ENCODE data around the gene TSPEAR.
A peak's percentile ranks its signal among the peaks of the same experiment; 100 is the strongest.

TSPEAR gene

GRCh38 chr21:44502171-44502958, 209.0 kb downstream of the TSPEAR start:
- DNase-seq (ENCODE audit: low read depth) = no peak

GRCh38 chr21:44500111-44500510, 211.3 kb downstream of the TSPEAR start:
- no peak for DNase-seq (ENCODE audit: low read depth)

- DNase-seq (ENCODE audit: low read depth) = no peak
Measured at GRCh38 chr21:44499631-44500030, 211.7 kb downstream of the TSPEAR start.

- DNase-seq (ENCODE audit: low read depth) = no peak
Measured at GRCh38 chr21:44499211-44499560, 212.2 kb downstream of the TSPEAR start.

GRCh38 chr21:44498280-44499210, 212.8 kb downstream of the TSPEAR start:
- no peak for DNase-seq (ENCODE audit: low read depth)

GRCh38 chr21:44497703-44498126, 213.7 kb downstream of the TSPEAR start:
- no peak for DNase-seq (ENCODE audit: low read depth)

- DNase-seq (ENCODE audit: low read depth) = no peak
Measured at GRCh38 chr21:44496564-44497550, 214.5 kb downstream of the TSPEAR start.

- DNase-seq (ENCODE audit: low read depth) = no peak
Measured at GRCh38 chr21:44495611-44496563, 215.5 kb downstream of the TSPEAR start.

- DNase-seq (ENCODE audit: low read depth) = no peak
Measured at GRCh38 chr21:44494956-44495355, 216.4 kb downstream of the TSPEAR start.

GRCh38 chr21:44494418-44494817, 217.0 kb downstream of the TSPEAR start:
- DNase-seq (ENCODE audit: low read depth) = no peak

GRCh38 chr21:44492567-44493385, 218.6 kb downstream of the TSPEAR start:
- DNase-seq (ENCODE audit: low read depth) = no peak

GRCh38 chr21:44490816-44491215, 220.6 kb downstream of the TSPEAR start:
- no peak for DNase-seq (ENCODE audit: low read depth)

- no peak for DNase-seq (ENCODE audit: low read depth)
Measured at GRCh38 chr21:44490405-44490804, 221.0 kb downstream of the TSPEAR start.

- DNase-seq (ENCODE audit: low read depth) = no peak
Measured at GRCh38 chr21:44489962-44490361, 221.4 kb downstream of the TSPEAR start.

GRCh38 chr21:44487831-44488230, 223.5 kb downstream of the TSPEAR start:
- no peak for DNase-seq (ENCODE audit: low read depth)

- DNase-seq (ENCODE audit: low read depth) = no peak
Measured at GRCh38 chr21:44486302-44486701, 225.1 kb downstream of the TSPEAR start.

- no peak for DNase-seq (ENCODE audit: low read depth)
Measured at GRCh38 chr21:44485796-44486195, 225.6 kb downstream of the TSPEAR start.

GRCh38 chr21:44485254-44485793, 226.0 kb downstream of the TSPEAR start:
- DNase-seq (ENCODE audit: low read depth) = peak; percentile 17

- no peak for DNase-seq (ENCODE audit: low read depth)
Measured at GRCh38 chr21:44484498-44485253, 226.7 kb downstream of the TSPEAR start.

All from T-helper 22 cell (primary cell).